ENCODE results near the gene SNTG2. TPM values are rescaled to one million over a fixed set of nuclear protein-coding genes. Genes with fewer than 3 reads are reported as not detected.

SNTG2 gene
- total RNA-seq, 1 donor from 2014 or later = 11.8 TPM

- Histone ChIP-seq H3K27ac (no peak overlapping the region), H3K4me1 (no peaks in the 10 kb centered on the region), H3K27me3 (no peaks in the 10 kb centered on the region), H3K9me3 (no peaks in the 10 kb centered on the region), H3K4me3 (no peak overlapping the region), H3K36me3 (no peaks in the 10 kb centered on the region)
- TF ChIP-seq POLR2AphosphoS5 (IDR thresholded peaks at IDR 0.05; ENCODE audit: insufficient read depth in 1 of 2, low read depth in 1 of 2) (no peak), CTCF (IDR thresholded peaks at IDR 0.05) (no peak), POLR2A (IDR thresholded peaks at IDR 0.05) (no peak)
- intact Hi-C loops (cut with DNase I) = no loop called here
- DNase-seq (ENCODE audit: extremely low spot score in 2 of 2) = no peak
These were observed 218.2 kb downstream of the SNTG2 start for GRCh38 chr2:1168846-1169245.

GRCh38 chr2:1169291-1169949 lies 218.8 kb downstream of the SNTG2 start:
- no peaks in the 10 kb centered on the region for H3K27me3 ChIP-seq
- no peak for TF ChIP-seq POLR2A (IDR thresholded peaks at IDR 0.05)
- no peaks in the 10 kb centered on the region for H3K36me3 ChIP-seq
- no peak overlapping the region for H3K4me3 ChIP-seq
- peak overlapping the region; percentile 32 for H3K27ac ChIP-seq
- H3K4me1 ChIP-seq = no peaks in the 10 kb centered on the region
- no peaks in the 10 kb centered on the region for H3K9me3 ChIP-seq
- intact Hi-C loops (cut with DNase I) = no loop called here
- no peak for DNase-seq (ENCODE audit: extremely low spot score in 2 of 2)

GRCh38 chr2:1170241-1170640 lies 219.6 kb downstream of the SNTG2 start:
- DNase-seq (ENCODE audit: extremely low spot score in 2 of 2) = no peak
- no peak overlapping the region for H3K27ac ChIP-seq
- intact Hi-C loops (cut with DNase I) = no loop called here

GRCh38 chr2:1170711-1171110 lies 220.1 kb downstream of the SNTG2 start:
- Histone ChIP-seq H3K4me1 (no peaks in the 10 kb centered on the region), H3K27ac (no peak overlapping the region), H3K27me3 (no peaks in the 10 kb centered on the region), H3K36me3 (no peaks in the 10 kb centered on the region), H3K4me3 (no peak overlapping the region), H3K9me3 (no peaks in the 10 kb centered on the region)
- TF ChIP-seq POLR2AphosphoS5 (IDR thresholded peaks at IDR 0.05; ENCODE audit: insufficient read depth in 1 of 2, low read depth in 1 of 2) (no peak), POLR2A (IDR thresholded peaks at IDR 0.05) (no peak), CTCF (IDR thresholded peaks at IDR 0.05) (no peak)
- no peak for DNase-seq (ENCODE audit: extremely low spot score in 2 of 2)
- intact Hi-C loops (cut with DNase I) = no loop called here

More at GRCh38 chr2:1170241-1170640, 219.6 kb downstream of the SNTG2 start:
- H3K9me3 ChIP-seq = no peaks in the 10 kb centered on the region
- H3K4me3 ChIP-seq = no peak overlapping the region
- no peaks in the 10 kb centered on the region for H3K27me3 ChIP-seq
- H3K4me1 ChIP-seq = no peaks in the 10 kb centered on the region
- no peaks in the 10 kb centered on the region for H3K36me3 ChIP-seq
- TF ChIP-seq POLR2AphosphoS5 (IDR thresholded peaks at IDR 0.05; ENCODE audit: insufficient read depth in 1 of 2, low read depth in 1 of 2) = peak in 1 of 2 donors; percentile 53
- TF ChIP-seq POLR2A (IDR thresholded peaks at IDR 0.05) = no peak
- TF ChIP-seq CTCF (IDR thresholded peaks at IDR 0.05) = no peak

GRCh38 chr2:1173528-1173927 lies 222.9 kb downstream of the SNTG2 start:
- TF ChIP-seq POLR2A (IDR thresholded peaks at IDR 0.05) (no peak), POLR2AphosphoS5 (IDR thresholded peaks at IDR 0.05; ENCODE audit: insufficient read depth in 1 of 2, low read depth in 1 of 2) (no peak), CTCF (IDR thresholded peaks at IDR 0.05) (no peak)
- DNase-seq (ENCODE audit: extremely low spot score in 2 of 2) = no peak
- H3K9me3 ChIP-seq = no peaks in the 10 kb centered on the region
- H3K4me3 ChIP-seq = no peak overlapping the region
- no peaks in the 10 kb centered on the region for H3K4me1 ChIP-seq
- H3K36me3 ChIP-seq = no peaks in the 10 kb centered on the region
- H3K27me3 ChIP-seq = no peaks in the 10 kb centered on the region
- intact Hi-C loops (cut with DNase I) = no loop called here
- H3K27ac ChIP-seq = no peak overlapping the region
